WTC11 (cell line): ENCODE results near the gene DPCD.

Source experiments
- CBFB ChIP-seq: sonication (generic); formaldehyde crosslinking; IDR thresholded peaks from 2 replicates; pipeline ENCODE4 v1.8.1; 2022; ENCODE audit warnings: mild to moderate bottlenecking, low read depth, missing genetic modification reagents
- E2F1 ChIP-seq: sonication (generic); formaldehyde crosslinking; IDR thresholded peaks from 2 replicates; pipeline ENCODE4 v1.8.0; 2022; ENCODE audit warnings: mild to moderate bottlenecking, missing genetic modification reagents
- MAX ChIP-seq: sonication (generic); formaldehyde crosslinking; IDR thresholded peaks from 2 replicates; pipeline ENCODE4 v1.8.0; 2022; ENCODE audit warnings: mild to moderate bottlenecking, missing genetic modification reagents
- NR3C1 ChIP-seq: sonication (generic); formaldehyde crosslinking; conservative IDR thresholded peaks from 2 replicates; pipeline ENCODE4 v1.8.1; 2023; ENCODE audit warnings: low read depth, mild to moderate bottlenecking, missing genetic modification reagents
- TEAD4 ChIP-seq: sonication (generic); formaldehyde crosslinking; IDR thresholded peaks from 2 replicates; pipeline ENCODE4 v1.8.0; 2022; ENCODE audit warnings: mild to moderate bottlenecking, missing genetic modification reagents
- ZNF138 ChIP-seq: sonication (generic); formaldehyde crosslinking; conservative IDR thresholded peaks from 2 replicates; pipeline ENCODE4 v1.8.1; 2022; ENCODE audit warnings: mild to moderate bottlenecking, moderate library complexity, missing genetic modification reagents
- ZNF263 ChIP-seq: sonication (generic); formaldehyde crosslinking; IDR thresholded peaks from 2 replicates; pipeline ENCODE4 v1.8.1; 2022; ENCODE audit warnings: low read depth, mild to moderate bottlenecking, moderate library complexity, missing genetic modification reagents
- ZNF512 ChIP-seq: sonication (generic); formaldehyde crosslinking; IDR thresholded peaks from 2 replicates; pipeline ENCODE4 v1.8.1; 2022; ENCODE audit warnings: missing genetic modification reagents, borderline replicate concordance
- TF ChIP-seq, protein P1 (sequence below): fragments of 200-600 bp; IDR thresholded peaks from 2 replicates; pipeline ENCODE4 v1.8.0; 2022; ENCODE audit warnings: antibody characterized with exemption
- TF ChIP-seq, protein P2 (sequence below): sonication (generic); formaldehyde crosslinking; IDR thresholded peaks from 2 replicates; pipeline ENCODE4 v1.8.1; 2023; ENCODE audit warnings: mild to moderate bottlenecking, missing genetic modification reagents, borderline replicate concordance

- TF ChIP-seq, protein P1, sequence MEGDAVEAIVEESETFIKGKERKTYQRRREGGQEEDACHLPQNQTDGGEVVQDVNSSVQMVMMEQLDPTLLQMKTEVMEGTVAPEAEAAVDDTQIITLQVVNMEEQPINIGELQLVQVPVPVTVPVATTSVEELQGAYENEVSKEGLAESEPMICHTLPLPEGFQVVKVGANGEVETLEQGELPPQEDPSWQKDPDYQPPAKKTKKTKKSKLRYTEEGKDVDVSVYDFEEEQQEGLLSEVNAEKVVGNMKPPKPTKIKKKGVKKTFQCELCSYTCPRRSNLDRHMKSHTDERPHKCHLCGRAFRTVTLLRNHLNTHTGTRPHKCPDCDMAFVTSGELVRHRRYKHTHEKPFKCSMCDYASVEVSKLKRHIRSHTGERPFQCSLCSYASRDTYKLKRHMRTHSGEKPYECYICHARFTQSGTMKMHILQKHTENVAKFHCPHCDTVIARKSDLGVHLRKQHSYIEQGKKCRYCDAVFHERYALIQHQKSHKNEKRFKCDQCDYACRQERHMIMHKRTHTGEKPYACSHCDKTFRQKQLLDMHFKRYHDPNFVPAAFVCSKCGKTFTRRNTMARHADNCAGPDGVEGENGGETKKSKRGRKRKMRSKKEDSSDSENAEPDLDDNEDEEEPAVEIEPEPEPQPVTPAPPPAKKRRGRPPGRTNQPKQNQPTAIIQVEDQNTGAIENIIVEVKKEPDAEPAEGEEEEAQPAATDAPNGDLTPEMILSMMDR, result no peak
- TF ChIP-seq MAX (CRISPR knock-in tag) (no peak), E2F1 (CRISPR knock-in tag) (no peak), CBFB (no peak), ZNF263 (CRISPR knock-in tag) (no peak), ZNF512 (CRISPR knock-in tag) (no peak), ZNF138 (CRISPR knock-in tag) (no peak), TEAD4 (CRISPR knock-in tag) (no peak), NR3C1 (CRISPR knock-in tag) (no peak)
- TF ChIP-seq, protein P2, sequence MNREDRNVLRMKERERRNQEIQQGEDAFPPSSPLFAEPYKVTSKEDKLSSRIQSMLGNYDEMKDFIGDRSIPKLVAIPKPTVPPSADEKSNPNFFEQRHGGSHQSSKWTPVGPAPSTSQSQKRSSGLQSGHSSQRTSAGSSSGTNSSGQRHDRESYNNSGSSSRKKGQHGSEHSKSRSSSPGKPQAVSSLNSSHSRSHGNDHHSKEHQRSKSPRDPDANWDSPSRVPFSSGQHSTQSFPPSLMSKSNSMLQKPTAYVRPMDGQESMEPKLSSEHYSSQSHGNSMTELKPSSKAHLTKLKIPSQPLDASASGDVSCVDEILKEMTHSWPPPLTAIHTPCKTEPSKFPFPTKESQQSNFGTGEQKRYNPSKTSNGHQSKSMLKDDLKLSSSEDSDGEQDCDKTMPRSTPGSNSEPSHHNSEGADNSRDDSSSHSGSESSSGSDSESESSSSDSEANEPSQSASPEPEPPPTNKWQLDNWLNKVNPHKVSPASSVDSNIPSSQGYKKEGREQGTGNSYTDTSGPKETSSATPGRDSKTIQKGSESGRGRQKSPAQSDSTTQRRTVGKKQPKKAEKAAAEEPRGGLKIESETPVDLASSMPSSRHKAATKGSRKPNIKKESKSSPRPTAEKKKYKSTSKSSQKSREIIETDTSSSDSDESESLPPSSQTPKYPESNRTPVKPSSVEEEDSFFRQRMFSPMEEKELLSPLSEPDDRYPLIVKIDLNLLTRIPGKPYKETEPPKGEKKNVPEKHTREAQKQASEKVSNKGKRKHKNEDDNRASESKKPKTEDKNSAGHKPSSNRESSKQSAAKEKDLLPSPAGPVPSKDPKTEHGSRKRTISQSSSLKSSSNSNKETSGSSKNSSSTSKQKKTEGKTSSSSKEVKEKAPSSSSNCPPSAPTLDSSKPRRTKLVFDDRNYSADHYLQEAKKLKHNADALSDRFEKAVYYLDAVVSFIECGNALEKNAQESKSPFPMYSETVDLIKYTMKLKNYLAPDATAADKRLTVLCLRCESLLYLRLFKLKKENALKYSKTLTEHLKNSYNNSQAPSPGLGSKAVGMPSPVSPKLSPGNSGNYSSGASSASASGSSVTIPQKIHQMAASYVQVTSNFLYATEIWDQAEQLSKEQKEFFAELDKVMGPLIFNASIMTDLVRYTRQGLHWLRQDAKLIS (CRISPR knock-in tag), result no peak
Measured at GRCh38 chr10:101578803-101579515, 9.2 kb upstream of the DPCD start.
